HG03378 (cell line): ENCODE measurements around the gene TMEM200B.
"Not testable (repeated sequence)": the region's sequence is repeated elsewhere in the genome, so short reads cannot be mapped to it uniquely, and the experiment has no call there.

Experiments used
- ATAC-seq: cut with Tn5 transposase; IDR thresholded peaks from one replicate; pipeline ENCODE4 v1.9.1; 2021; ENCODE audit warnings: mild to moderate bottlenecking, moderate library complexity; ENCODE audit not compliant: unreplicated experiment

TMEM200B gene

DNA sequence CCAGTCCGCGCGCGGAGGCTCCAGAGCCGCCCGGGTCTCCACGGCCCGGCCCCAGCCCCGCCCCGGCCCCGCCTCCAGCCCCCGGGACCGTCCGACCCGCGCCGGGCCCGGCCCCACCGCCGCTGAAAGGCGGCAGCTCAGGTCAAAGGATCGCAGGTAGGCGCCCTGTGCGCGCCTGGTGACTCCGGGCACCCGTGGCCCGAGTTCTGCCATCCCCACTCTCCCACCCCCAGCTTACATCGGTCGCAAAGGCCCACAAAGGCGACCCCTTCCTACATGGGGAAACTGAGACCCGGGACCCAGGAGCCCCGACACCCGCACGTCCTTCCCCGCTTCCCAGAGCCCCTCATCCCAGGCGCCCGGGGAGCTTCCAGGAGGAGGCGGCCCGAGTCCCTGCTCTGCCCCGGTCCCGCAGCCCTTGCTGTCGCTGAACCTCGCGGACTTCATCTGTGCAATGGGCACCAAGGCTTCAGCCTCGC, at the start of gene TMEM200B:
TMEM200B (minus strand) TSS at position 17 of the 479 bp plus-strand sequence. CDS start 2,075 bp downstream, outside the sequence.
- no peak for ATAC-seq

DNA sequence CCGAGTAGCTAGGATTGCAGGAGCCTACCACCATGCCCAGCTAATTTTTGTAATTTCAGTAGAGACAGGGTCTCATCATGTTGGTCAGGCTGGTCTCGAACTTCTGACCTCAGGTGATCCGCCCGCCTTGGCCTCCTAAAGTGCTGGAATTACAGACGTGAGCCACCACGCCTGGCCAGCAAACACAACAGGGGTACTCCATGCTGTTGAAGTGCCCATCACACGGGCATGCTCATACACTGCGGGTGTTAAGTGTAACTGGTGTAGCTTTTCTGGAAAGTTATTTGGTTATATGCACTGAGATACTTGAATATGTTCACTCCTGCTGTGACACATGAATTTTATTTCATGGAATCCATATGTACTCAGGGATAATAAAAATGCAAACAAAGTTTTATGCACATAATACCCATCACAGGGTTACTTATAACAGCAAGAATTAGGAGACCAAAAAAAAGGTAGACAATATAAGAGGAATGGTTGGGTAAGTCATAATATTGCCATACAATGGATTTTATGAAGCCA, 48.8 kb upstream of the TMEM200B start:
- ATAC-seq = no peak

- no peak for ATAC-seq
These were observed 47.8 kb upstream of the TMEM200B start for GRCh38 chr1:29171521-29171920.

- ATAC-seq = no peak
These were observed 47.4 kb upstream of the TMEM200B start for GRCh38 chr1:29171089-29171488.

- no peak for ATAC-seq
These were observed 46.3 kb upstream of the TMEM200B start for GRCh38 chr1:29169976-29170375.

DNA sequence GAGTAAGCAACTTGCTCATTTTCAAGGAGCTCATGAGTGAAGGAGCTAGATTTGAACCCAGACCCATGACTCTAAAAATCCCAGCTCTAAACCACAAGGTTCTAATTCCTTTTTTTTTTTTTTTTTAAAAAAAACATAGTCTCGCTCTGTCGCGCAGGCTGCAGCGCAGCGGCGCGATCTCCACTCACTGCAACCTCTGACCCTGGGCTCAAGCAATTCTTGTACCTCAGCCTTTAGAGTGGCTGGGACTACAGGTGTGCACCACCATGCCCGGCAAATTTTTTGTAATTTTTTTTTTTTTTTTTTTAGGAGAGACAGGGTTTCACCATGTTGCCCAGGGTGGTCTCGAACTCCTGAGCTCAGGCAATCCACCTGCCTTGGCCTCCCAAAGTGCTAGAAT, 44.2 kb upstream of the TMEM200B start:
- no peak for ATAC-seq

GRCh38 chr1:29166291-29166878, 42.7 kb upstream of the TMEM200B start:
- ATAC-seq = no peak

GRCh38 chr1:29164588-29164987, 40.9 kb upstream of the TMEM200B start:
- ATAC-seq = no peak

- ATAC-seq = no peak
These were observed 38.9 kb upstream of the TMEM200B start for GRCh38 chr1:29162476-29163138.

DNA sequence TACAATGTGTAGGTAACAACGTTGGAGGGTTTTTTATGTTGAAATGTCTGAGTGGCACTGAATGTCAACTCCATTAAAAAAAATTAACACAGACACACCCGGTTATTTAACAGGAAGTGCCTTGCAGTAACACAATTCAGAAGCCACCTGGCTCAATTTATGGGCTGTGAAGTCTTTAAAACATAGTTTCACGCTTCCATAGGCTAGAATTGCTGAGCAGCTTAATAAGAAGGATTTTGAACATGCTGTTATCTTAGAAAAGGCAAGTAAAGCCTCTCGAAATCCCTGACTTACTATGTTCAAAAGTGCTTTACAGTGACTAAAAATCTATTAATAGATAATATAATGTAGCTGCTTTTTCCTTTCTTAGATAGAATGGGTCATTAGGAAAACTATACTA, 38.3 kb upstream of the TMEM200B start:
- no peak for ATAC-seq

DNA sequence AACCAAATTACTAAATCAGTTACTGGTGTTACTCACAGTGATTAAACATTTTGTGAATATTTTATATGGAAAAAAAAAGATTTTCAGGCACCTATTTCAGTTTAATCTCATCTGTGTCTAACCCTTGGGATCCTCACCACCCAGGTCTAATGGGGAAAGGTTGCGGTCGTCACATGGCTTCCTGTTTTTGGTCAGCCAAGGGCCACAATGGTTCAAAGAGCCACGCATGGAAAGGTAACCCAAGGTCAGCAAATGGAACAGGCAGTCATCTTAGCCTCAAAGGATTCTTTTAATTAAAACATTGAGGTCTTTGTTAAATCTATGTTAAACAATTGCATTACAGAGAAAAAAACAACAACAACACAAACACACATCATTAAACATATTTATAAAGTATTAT, 36.1 kb upstream of the TMEM200B start:
- no peak for ATAC-seq

GRCh38 chr1:29157269-29157601, 33.5 kb upstream of the TMEM200B start:
- no peak for ATAC-seq

GRCh38 chr1:29156543-29157268, 33.0 kb upstream of the TMEM200B start:
- ATAC-seq = no peak

DNA sequence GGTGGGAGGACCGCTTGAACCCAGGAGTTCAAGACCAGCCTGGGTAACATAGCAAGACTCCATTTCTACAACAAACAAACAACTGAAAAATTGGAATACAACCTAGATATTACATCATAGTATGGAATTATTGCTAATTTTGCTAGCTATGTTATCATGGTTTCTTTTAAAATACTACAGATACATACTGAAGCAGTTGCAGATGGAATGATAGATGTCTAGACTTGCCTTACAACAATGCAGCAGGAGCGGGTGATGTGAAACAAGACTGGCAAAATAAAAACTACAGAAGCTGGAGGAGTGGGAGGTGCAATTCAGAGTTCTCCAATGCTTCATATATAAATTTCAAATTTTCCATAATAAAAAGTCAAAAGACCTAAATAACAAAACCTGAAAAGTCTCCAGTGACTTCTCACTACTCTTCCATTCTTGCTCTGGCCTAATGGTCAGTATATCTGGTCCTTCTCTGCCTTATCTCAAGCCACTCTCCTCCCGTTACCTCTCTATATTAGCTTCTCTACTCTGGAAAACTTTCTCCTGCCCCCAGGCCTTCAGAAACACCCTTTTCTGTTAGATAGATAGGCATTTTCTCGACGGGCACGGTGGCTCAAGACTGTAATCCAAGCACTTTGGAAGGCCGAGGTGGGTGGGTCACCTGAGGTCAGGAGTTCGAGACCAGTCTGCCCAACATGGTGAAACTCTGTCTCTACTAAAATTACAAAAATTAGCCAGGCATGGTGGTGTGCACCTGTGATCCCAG, 28.5 kb upstream of the TMEM200B start:
- no peak for ATAC-seq

DNA sequence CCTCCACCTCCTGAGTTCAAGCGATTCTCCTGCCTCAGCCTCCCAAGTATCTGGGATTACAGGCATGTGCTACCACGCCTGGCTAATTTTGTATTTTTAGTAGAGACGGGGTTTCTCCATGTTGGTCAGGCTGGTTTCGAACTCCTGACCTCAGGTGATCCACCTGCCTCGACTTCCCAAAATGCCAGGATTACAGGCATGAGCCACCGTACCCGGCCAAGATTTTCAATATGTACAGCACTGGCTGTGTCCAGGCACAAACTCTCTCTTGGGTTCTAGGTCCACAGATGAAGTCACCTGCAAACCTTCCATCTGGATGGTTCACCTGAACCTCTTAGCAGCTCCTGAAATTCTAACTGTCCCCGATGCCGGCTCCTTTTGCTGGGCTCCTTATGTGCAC, 26.6 kb upstream of the TMEM200B start:
- not testable (repeated sequence) for ATAC-seq

DNA sequence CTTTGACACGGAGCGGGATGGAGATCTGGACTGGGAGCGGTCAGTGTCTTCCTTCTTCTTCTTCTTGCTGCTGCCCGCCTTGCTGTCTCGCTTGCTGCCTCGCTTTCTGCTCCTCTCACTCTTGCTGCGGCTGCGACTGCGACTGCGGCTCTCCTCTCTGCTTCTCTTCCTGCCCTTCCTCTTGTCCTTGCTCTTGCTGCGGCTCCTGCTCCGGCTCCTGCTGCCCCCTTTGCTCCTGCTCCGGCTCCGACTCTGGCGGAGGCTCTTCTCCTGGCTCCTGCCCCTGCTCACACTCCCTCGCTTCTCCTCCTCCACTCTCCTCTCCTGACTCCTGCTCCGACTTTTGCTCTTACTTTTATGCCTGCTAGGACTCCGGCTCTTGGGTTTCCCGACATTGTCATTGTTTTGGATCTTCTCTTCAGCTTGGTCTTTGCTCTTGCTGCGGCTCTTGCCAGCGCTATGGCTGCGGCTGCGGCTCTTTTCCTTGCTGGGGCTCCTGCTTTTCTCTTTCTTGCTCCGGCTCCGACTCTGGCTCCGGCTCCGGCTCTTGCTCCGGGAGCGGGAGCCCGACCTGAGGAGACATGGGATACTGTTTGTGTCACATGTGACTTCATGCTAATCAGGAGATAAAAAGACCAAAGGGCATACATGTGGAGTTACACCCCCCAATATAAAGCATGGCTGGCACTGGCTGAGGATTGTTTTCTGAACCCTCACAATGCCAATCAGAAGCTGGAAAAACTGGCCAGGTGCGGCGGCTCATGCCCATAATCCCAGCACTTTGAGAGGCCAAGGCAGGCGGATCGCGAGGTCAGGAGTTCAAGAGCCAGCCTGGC, 25.2 kb upstream of the TMEM200B start:
- ATAC-seq = no peak

- no peak for ATAC-seq
These were observed 22.2 kb upstream of the TMEM200B start for GRCh38 chr1:29145739-29146437.

GRCh38 chr1:29144178-29144577, 20.5 kb upstream of the TMEM200B start:
- no peak for ATAC-seq

GRCh38 chr1:29142714-29143113, 19.0 kb upstream of the TMEM200B start:
- no peak for ATAC-seq
